ENCODE measurements around the gene SEMA3A. TPM values are rescaled to one million over a fixed set of nuclear protein-coding genes. Genes with fewer than 3 reads are reported as not detected.
A peak's percentile ranks its signal among the peaks of the same experiment; 100 is the strongest.

SEMA3A gene
- total and polyA plus RNA-seq, 7 donors, result 0.05 to 0.79 (median 0.32) TPM

- Histone ChIP-seq H3K36me3 (ENCODE audit: insufficient read depth in 1 of 2, low read depth in 1 of 2) (no peaks in the 10 kb centered on the region), H3K27me3 (ENCODE audit: insufficient read depth in 3 of 3, low read length in 2 of 3) (no peaks in the 10 kb centered on the region), H3K4me1 (no peaks in the 10 kb centered on the region), H3K27ac (no peak overlapping the region), H3K4me3 (no peak overlapping the region), H3K9me3 (no peaks in the 10 kb centered on the region)
- TF ChIP-seq CTCF (IDR thresholded peaks at IDR 0.05), result no peak
- 25 to 30% (median 28%) methylated on average over 4 of the region's 4 CpGs for WGBS, 3 donors
- intact Hi-C loops (cut with DNase I), result no loop called here
- ATAC-seq (no peak), DNase-seq (no peak)
Observed at GRCh38 chr7:83984076-83984475, 210.5 kb downstream of the SEMA3A start.

GRCh38 chr7:83983606-83984005, 211.0 kb downstream of the SEMA3A start:
- Histone ChIP-seq H3K36me3 (ENCODE audit: insufficient read depth in 1 of 2, low read depth in 1 of 2) (no peaks in the 10 kb centered on the region), H3K9me3 (no peaks in the 10 kb centered on the region), H3K4me3 (no peak overlapping the region), H3K4me1 (no peaks in the 10 kb centered on the region), H3K27me3 (ENCODE audit: insufficient read depth in 3 of 3, low read length in 2 of 3) (no peaks in the 10 kb centered on the region), H3K27ac (no peak overlapping the region)
- ATAC-seq (no peak), DNase-seq (no peak)
- intact Hi-C loops (cut with DNase I), result no loop called here
- TF ChIP-seq CTCF (IDR thresholded peaks at IDR 0.05), result no peak
- WGBS, 3 donors, result 48 to 74% (median 61%) methylated on average over 1 of the region's 1 CpG

GRCh38 chr7:83976302-83976701, 218.3 kb downstream of the SEMA3A start:
- Histone ChIP-seq H3K27me3 (ENCODE audit: insufficient read depth in 3 of 3, low read length in 2 of 3) (no peaks in the 10 kb centered on the region), H3K27ac (no peak overlapping the region), H3K9me3 (no peaks in the 10 kb centered on the region), H3K4me1 (no peaks in the 10 kb centered on the region), H3K36me3 (ENCODE audit: insufficient read depth in 1 of 2, low read depth in 1 of 2) (no peaks in the 10 kb centered on the region), H3K4me3 (no peak overlapping the region)
- peak; percentile 62 for TF ChIP-seq CTCF (IDR thresholded peaks at IDR 0.05)
- intact Hi-C loops (cut with DNase I), result loop anchor here (2.0 to 5.0 kb wide), 2 partner anchors 1046 to 1048 kb away; no protein-coding TSS in a partner anchor
- no peak for DNase-seq
- ATAC-seq, result peak in 2 of 4 donors; percentile 58 to 67

GRCh38 chr7:83970081-83970480, 224.5 kb downstream of the SEMA3A start:
- TF ChIP-seq CTCF (IDR thresholded peaks at IDR 0.05), result no peak
- Histone ChIP-seq H3K27ac (no peak overlapping the region), H3K27me3 (ENCODE audit: insufficient read depth in 3 of 3, low read length in 2 of 3) (no peaks in the 10 kb centered on the region), H3K4me3 (no peak overlapping the region), H3K36me3 (ENCODE audit: insufficient read depth in 1 of 2, low read depth in 1 of 2) (no peaks in the 10 kb centered on the region), H3K9me3 (no peaks in the 10 kb centered on the region), H3K4me1 (no peaks in the 10 kb centered on the region)
- intact Hi-C loops (cut with DNase I), result no loop called here
- ATAC-seq (no peak), DNase-seq (no peak)

- H3K9me3 ChIP-seq, result no peaks in the 10 kb centered on the region
- intact Hi-C loops (cut with DNase I), result no loop called here
- no peaks in the 10 kb centered on the region for H3K27me3 ChIP-seq (ENCODE audit: insufficient read depth in 3 of 3, low read length in 2 of 3)
- ATAC-seq (no peak), DNase-seq (no peak)
- no peak overlapping the region for H3K27ac ChIP-seq
- no peaks in the 10 kb centered on the region for H3K4me1 ChIP-seq
- no peak for TF ChIP-seq CTCF (IDR thresholded peaks at IDR 0.05)
- H3K36me3 ChIP-seq (ENCODE audit: insufficient read depth in 1 of 2, low read depth in 1 of 2), result no peaks in the 10 kb centered on the region
- no peak overlapping the region for H3K4me3 ChIP-seq
Observed at GRCh38 chr7:83964318-83964717, 230.3 kb downstream of the SEMA3A start.

All from psoas muscle (tissue), 8 donors.